HepG2 (cell line): Measurements from ENCODE around the gene ADARB1. TPM values are rescaled to one million over a fixed set of nuclear protein-coding genes. Genes with fewer than 3 reads are reported as not detected.

Source experiments
- ATAC-seq: fragments of 200-7000 bp; cut with Tn5 transposase; 3 replicates; pipeline ENCODE4 v1.9.1; 2020; ENCODE audit warnings: mild to moderate bottlenecking, moderate library complexity
- BruUV-seq: library from RNA; stranded (reverse); fragments of 400-500 nt; replicated peaks from 2 replicates; lab custom pipeline; 2021; lab: Mats Ljungman, UMichigan
- CTCF ChIA-PET: fragments of 300-600 bp; formaldehyde crosslinking; extraction: SDS; loops from one replicate; lab custom pipeline; 2021; ENCODE audit warnings: low total read pairs, inconsistent platforms, low intra/inter-chr PET ratio; lab: Yijun Ruan, JAX
- POLR2A ChIA-PET: fragments of 350-600 bp; sonication (Branson Sonifier 250); formaldehyde crosslinking; loops from one replicate; lab custom pipeline; 2020; ENCODE audit warnings: antibody characterized with exemption, inconsistent platforms; lab: Yijun Ruan, JAX
- DNase-seq: peaks from one replicate; pipeline ENCODE4 v3.0.0-alpha.2; 2015; ENCODE audit warnings: low spot score
- FAIRE-seq: peaks from 3 replicates; lab custom pipeline; 2011; peaks lifted over from hg19 to GRCh38; lab: Jason Lieb, UNC
- H2AFZ ChIP-seq: one replicate; pipeline ENCODE4 v1.6.1; 2011; ENCODE audit warnings: low read length, inconsistent platforms
- H3K27ac ChIP-seq: fragments of 300-600 bp; 3 replicates; pipeline ENCODE4 v1.8.0; 2011; ENCODE audit warnings: mixed run types, mild to moderate bottlenecking, mixed read lengths, low read length, inconsistent platforms; ENCODE audit not compliant: insufficient read depth; ENCODE audit errors: extremely low read length
- H3K27me3 ChIP-seq, 2 experiments: fragments of 200-600 bp in 1 of 2; 2 replicates in 1 of 2; 3 replicates in 1 of 2; pipeline versions ENCODE4 v1.6.0 to v1.8.0; 2011; ENCODE audit warnings: low read length in 2 of 2, mild to moderate bottlenecking in 2 of 2, moderate library complexity in 2 of 2, inconsistent platforms in 1 of 2; ENCODE audit not compliant: insufficient read depth in 2 of 2, control insufficient read depth in 1 of 2
- H3K36me3 ChIP-seq, 2 experiments: fragments of 200-600 bp in 1 of 2; replicated peaks in 1 of 2; 2 replicates in 1 of 2; 3 replicates in 1 of 2; pipeline versions ENCODE4 v1.5.1 to v1.8.0; 2011; ENCODE audit warnings: low read length in 2 of 2, inconsistent platforms in 1 of 2; ENCODE audit not compliant: insufficient read depth in 2 of 2, control insufficient read depth in 1 of 2
- H3K4me1 ChIP-seq: 2 replicates; pipeline ENCODE4 v1.5.1; 2012; ENCODE audit warnings: low read length, inconsistent platforms; ENCODE audit not compliant: insufficient read depth
- H3K4me2 ChIP-seq: 2 replicates; pipeline ENCODE4 v1.6.0; 2011; ENCODE audit warnings: low read depth, low read length, inconsistent platforms
- H3K4me3 ChIP-seq, 3 experiments: fragments of 200-600 bp in 1 of 3; sonication (generic), shearing (Covaris generic) in 1 of 3; replicated peaks in 1 of 3; 2 replicates each; pipeline ENCODE4 v1.5.1; 2011 to 2016; ENCODE audit warnings: low read length in 3 of 3, inconsistent platforms in 2 of 3, low read depth in 2 of 3, mild to moderate bottlenecking in 2 of 3, control low read depth in 1 of 3, mixed read lengths in 1 of 3; ENCODE audit not compliant: insufficient read depth in 1 of 3
- H3K79me2 ChIP-seq: one replicate; pipeline ENCODE4 v1.6.1; 2011; ENCODE audit warnings: low read length, inconsistent platforms; ENCODE audit not compliant: insufficient read depth
- H3K9ac ChIP-seq: 2 replicates; pipeline ENCODE4 v1.6.0; 2011; ENCODE audit warnings: mild to moderate bottlenecking, low read depth, low read length, inconsistent platforms; ENCODE audit not compliant: insufficient read depth
- H3K9me3 ChIP-seq: 2 replicates; pipeline ENCODE4 v1.5.1; 2012; ENCODE audit warnings: mild to moderate bottlenecking, low read length
- H4K20me1 ChIP-seq: 2 replicates; pipeline ENCODE4 v1.6.0; 2011; ENCODE audit warnings: inconsistent platforms, mild to moderate bottlenecking, low read length, moderate library complexity; ENCODE audit not compliant: insufficient read depth
- ATF7 ChIP-seq, 2 experiments: fragments of 450-650 bp in 1 of 2; sonication (generic) in 1 of 2; formaldehyde crosslinking in 1 of 2; IDR thresholded peaks; 2 replicates each; pipeline versions ENCODE4 v1.4.0 to v1.6.1; 2016 to 2020; ENCODE audit warnings: antibody characterized with exemption in 1 of 2, mild to moderate bottlenecking in 1 of 2, missing genetic modification reagents in 1 of 2
- GTF2F1 ChIP-seq: fragments of 150-350 bp; IDR thresholded peaks from 2 replicates; pipeline ENCODE4 v1.6.1; 2014; ENCODE audit warnings: low read length
- HNF4G ChIP-seq, 2 experiments: sonication (generic) in 1 of 2; formaldehyde crosslinking in 1 of 2; IDR thresholded peaks; 2 replicates each; pipeline versions ENCODE4 v1.4.0 to v1.6.1; 2011 to 2020; ENCODE audit warnings: borderline replicate concordance in 2 of 2, low read depth in 2 of 2, mild to moderate bottlenecking in 2 of 2, low read length in 1 of 2, missing genetic modification reagents in 1 of 2, moderate library complexity in 1 of 2
- TFAP4 ChIP-seq: sonication (generic); IDR thresholded peaks from 2 replicates; pipeline ENCODE4 v1.6.1; 2016; ENCODE audit warnings: low read depth, borderline replicate concordance
- ZFY ChIP-seq: sonication (generic); formaldehyde crosslinking; IDR thresholded peaks from 2 replicates; pipeline ENCODE4 v1.4.0; 2020; ENCODE audit warnings: missing genetic modification reagents
- ZNF432 ChIP-seq: sonication (generic); formaldehyde crosslinking; IDR thresholded peaks from 2 replicates; pipeline ENCODE4 v1.5.0; 2020; ENCODE audit warnings: missing genetic modification reagents, mild to moderate bottlenecking, borderline replicate concordance
- ZNF577 ChIP-seq: sonication (generic); formaldehyde crosslinking; IDR thresholded peaks from 2 replicates; pipeline ENCODE4 v1.4.0; 2020; ENCODE audit warnings: mild to moderate bottlenecking, low read depth, missing genetic modification reagents, borderline replicate concordance
- ZNF720 ChIP-seq: sonication (generic); formaldehyde crosslinking; IDR thresholded peaks from 2 replicates; pipeline ENCODE4 v1.4.0; 2020; ENCODE audit warnings: missing genetic modification reagents
- ZNF724P ChIP-seq: sonication (generic); formaldehyde crosslinking; IDR thresholded peaks from 2 replicates; pipeline ENCODE4 v1.8.0; 2022; ENCODE audit warnings: missing genetic modification reagents, borderline replicate concordance
- WGBS: methylation state at CpG from one replicate; pipeline ENCODE4 v1.1.6; 2017; ENCODE audit warnings: low lambda C conversion rate; 5-methylcytosine and 5-hydroxymethylcytosine counted together
- in situ Hi-C: cut with HindIII; loops from 2 replicates; pipeline ENCODE4 v1.10.0; 2017; ENCODE audit warnings: low pct_unique_long_range_greater_than_20kb; ENCODE audit not compliant: extremely low pct_ligation_motif_present
- intact Hi-C: fragments of 100-400 bp; cut with micrococcal nuclease; formaldehyde crosslinking; loops from one replicate; pipeline ENCODE4 v1.10.0; 2022; ENCODE audit not compliant: unreplicated experiment
- polyA plus RNA-seq, 8 experiments: library from polyadenylated mRNA; depleted of rRNA in 3 of 8; stranded (reverse) in 7 of 8; unstranded in 1 of 8; fragments of >200 nt; fragmentation: Illumina TruSeq in 4 of 8; extraction: Trizol in 4 of 8; gene quantifications; 2 replicates each; pipeline versions ENCODE4 v1.2.1 to v1.2.3, GENCODE V29; 2011 to 2016; ENCODE audit warnings: low read depth in 4 of 8, missing spikeins in 1 of 8, mixed read lengths in 1 of 8; ENCODE audit not compliant: insufficient read depth in 1 of 8
- total RNA-seq, 5 experiments: library from RNA; depleted of rRNA; stranded (reverse); fragments of >200 nt; fragmentation: Illumina TruSeq; extraction: Trizol; gene quantifications; 2 replicates each; pipeline ENCODE4 v1.2.3, GENCODE V29; 2016; ENCODE audit warnings: low read depth in 1 of 5
- TF ChIP-seq, protein P1 (sequence below): sonication (generic); formaldehyde crosslinking; IDR thresholded peaks from 2 replicates; pipeline ENCODE4 v1.4.0; 2020; ENCODE audit warnings: missing genetic modification reagents

Gene ADARB1
- total and polyA plus RNA-seq, 2 of the 13 experiments (the other 11 are each of a cell fraction or from before 2014, with no cell fraction given) = 6.6 to 10.0 TPM

DNA sequence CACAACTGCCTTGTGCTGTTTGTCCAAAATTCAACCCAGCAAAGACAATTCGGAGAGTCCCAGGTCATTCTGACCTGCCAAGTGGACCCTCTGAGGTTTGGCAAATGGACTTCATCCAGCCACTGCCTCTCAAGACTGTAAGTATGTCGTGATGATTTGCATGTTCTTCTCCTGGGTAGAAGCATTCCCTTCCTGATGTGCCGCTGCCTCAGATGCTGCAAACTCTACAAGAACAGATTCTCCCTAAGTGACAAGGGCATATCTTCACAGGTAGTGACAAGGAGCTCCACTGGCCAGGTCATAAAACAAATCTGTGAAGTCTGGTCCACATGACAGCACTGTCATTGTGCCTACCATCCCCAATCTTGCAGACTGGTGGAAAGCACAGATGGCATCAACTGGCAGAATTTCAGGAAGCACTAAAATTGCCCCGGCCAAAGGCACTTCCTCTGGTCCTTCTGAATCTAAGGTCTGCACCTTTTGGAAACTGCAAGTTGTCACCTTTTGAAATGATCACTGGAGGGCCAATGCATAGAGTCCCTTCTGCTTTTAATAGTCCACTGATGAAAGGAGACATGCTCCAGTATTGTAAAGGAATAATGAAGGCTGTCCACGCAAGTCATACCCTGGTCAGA, 185.9 kb downstream of the ADARB1 start:
- TF ChIP-seq ZNF720 (CRISPR knock-in tag) (no peak), HNF4G (IDR thresholded peaks at IDR 0.05; ENCODE audit: borderline replicate concordance, low read depth, low read length) (no peak), HNF4G (CRISPR knock-in tag; IDR thresholded peaks at IDR 0.05; ENCODE audit: borderline replicate concordance, low read depth) (no peak), ZNF577 (CRISPR knock-in tag) (no peak), ATF7 (IDR thresholded peaks at IDR 0.05) (no peak), ATF7 (CRISPR knock-in tag; IDR thresholded peaks at IDR 0.05) (no peak), ZNF724P (CRISPR knock-in tag) (no peak), TFAP4 (no peak), ZFY (CRISPR knock-in tag) (no peak), ZNF432 (CRISPR knock-in tag) (no peak), GTF2F1 (no peak)
- TF ChIP-seq, protein P1, sequence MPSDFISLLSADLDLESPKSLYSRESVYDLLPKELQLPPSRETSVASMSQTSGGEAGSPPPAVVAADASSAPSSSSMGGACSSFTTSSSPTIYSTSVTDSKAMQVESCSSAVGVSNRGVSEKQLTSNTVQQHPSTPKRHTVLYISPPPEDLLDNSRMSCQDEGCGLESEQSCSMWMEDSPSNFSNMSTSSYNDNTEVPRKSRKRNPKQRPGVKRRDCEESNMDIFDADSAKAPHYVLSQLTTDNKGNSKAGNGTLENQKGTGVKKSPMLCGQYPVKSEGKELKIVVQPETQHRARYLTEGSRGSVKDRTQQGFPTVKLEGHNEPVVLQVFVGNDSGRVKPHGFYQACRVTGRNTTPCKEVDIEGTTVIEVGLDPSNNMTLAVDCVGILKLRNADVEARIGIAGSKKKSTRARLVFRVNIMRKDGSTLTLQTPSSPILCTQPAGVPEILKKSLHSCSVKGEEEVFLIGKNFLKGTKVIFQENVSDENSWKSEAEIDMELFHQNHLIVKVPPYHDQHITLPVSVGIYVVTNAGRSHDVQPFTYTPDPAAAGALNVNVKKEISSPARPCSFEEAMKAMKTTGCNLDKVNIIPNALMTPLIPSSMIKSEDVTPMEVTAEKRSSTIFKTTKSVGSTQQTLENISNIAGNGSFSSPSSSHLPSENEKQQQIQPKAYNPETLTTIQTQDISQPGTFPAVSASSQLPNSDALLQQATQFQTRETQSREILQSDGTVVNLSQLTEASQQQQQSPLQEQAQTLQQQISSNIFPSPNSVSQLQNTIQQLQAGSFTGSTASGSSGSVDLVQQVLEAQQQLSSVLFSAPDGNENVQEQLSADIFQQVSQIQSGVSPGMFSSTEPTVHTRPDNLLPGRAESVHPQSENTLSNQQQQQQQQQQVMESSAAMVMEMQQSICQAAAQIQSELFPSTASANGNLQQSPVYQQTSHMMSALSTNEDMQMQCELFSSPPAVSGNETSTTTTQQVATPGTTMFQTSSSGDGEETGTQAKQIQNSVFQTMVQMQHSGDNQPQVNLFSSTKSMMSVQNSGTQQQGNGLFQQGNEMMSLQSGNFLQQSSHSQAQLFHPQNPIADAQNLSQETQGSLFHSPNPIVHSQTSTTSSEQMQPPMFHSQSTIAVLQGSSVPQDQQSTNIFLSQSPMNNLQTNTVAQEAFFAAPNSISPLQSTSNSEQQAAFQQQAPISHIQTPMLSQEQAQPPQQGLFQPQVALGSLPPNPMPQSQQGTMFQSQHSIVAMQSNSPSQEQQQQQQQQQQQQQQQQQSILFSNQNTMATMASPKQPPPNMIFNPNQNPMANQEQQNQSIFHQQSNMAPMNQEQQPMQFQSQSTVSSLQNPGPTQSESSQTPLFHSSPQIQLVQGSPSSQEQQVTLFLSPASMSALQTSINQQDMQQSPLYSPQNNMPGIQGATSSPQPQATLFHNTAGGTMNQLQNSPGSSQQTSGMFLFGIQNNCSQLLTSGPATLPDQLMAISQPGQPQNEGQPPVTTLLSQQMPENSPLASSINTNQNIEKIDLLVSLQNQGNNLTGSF (CRISPR knock-in tag) = no peak
- TF ChIP-seq, all 625 proteins: peak for 0
- in situ Hi-C loops = no loop called here
- Histone ChIP-seq H2AFZ (no peak overlapping the region), H3K36me3 (peaks cover 4 to 19% of the 10 kb centered on the region in 2 experiments; a peak in 3 of 5 replicates), H3K9ac (no peak overlapping the region), H3K27ac (no peak overlapping the region), H3K4me1 (peaks cover 41% of the 10 kb centered on the region), H3K79me2 (no peaks in the 10 kb centered on the region), H3K27me3 (peaks cover 14 to 44% of the 10 kb centered on the region in 2 experiments), H4K20me1 (0 out of 2 replicates have a peak, but pooled peaks cover 3% of the 10 kb centered on the region), H3K4me2 (no peak overlapping the region), H3K4me3 (no peak overlapping the region), H3K9me3 (no peaks in the 10 kb centered on the region)
- CTCF ChIA-PET = no interaction called here
- no TSS peak for BruUV-seq
- FAIRE-seq (no peak), ATAC-seq (no peak), DNase-seq (no peak)
- WGBS = 87% methylated on average over 3 of the region's 5 CpGs
- POLR2A ChIA-PET = no interaction called here
- intact Hi-C loops = no loop called here
